Parathyroid adenoma (tissue), 2 donors: ENCODE results near the gene PCDHB16.
"Not testable (repeated sequence)": the region's sequence is repeated elsewhere in the genome, so short reads cannot be mapped to it uniquely, and the experiment has no call there.

Experiments used
- H2AFZ ChIP-seq: fragments of 300-600 bp; sonication (generic); one replicate; pipeline ENCODE4 v1.7.0; 2017; ENCODE audit warnings: antibody characterized with exemption, mild to moderate bottlenecking
- H3K27ac ChIP-seq: fragments of 300-600 bp; sonication (generic); one replicate; pipeline ENCODE4 v1.7.0; 2017
- H3K27me3 ChIP-seq: fragments of 300-600 bp; sonication (generic); one replicate; pipeline ENCODE4 v1.7.0; 2017; ENCODE audit warnings: low read length; ENCODE audit not compliant: control insufficient read depth, insufficient read depth
- H3K36me3 ChIP-seq: fragments of 300-600 bp; sonication (generic); one replicate; pipeline ENCODE4 v1.7.0; 2017; ENCODE audit warnings: low read length; ENCODE audit not compliant: control insufficient read depth, insufficient read depth
- H3K4me1 ChIP-seq: fragments of 300-600 bp; sonication (generic); one replicate; pipeline ENCODE4 v1.7.0; 2017; ENCODE audit warnings: control low read depth
- H3K4me2 ChIP-seq: fragments of 300-600 bp; sonication (generic); one replicate; pipeline ENCODE4 v1.7.0; 2017; ENCODE audit warnings: low read length
- H3K4me3 ChIP-seq: fragments of 300-600 bp; sonication (generic); one replicate; pipeline ENCODE4 v1.7.0; 2017; ENCODE audit warnings: low read depth, low read length
- H3K79me2 ChIP-seq: fragments of 300-600 bp; sonication (generic); one replicate; pipeline ENCODE4 v1.7.0; 2017; ENCODE audit warnings: control low read depth
- H3K9ac ChIP-seq: fragments of 300-600 bp; sonication (generic); one replicate; pipeline ENCODE4 v1.7.0; 2017; ENCODE audit warnings: mild to moderate bottlenecking
- H3K9me3 ChIP-seq: fragments of 300-600 bp; sonication (generic); one replicate; pipeline ENCODE4 v1.7.0; 2017; ENCODE audit warnings: low read length; ENCODE audit not compliant: control insufficient read depth
- TF ChIP-seq, protein P1 (sequence below): fragments of 300-600 bp; sonication (generic); IDR thresholded peaks from one replicate; pipeline ENCODE4 v1.7.0; 2017; ENCODE audit warnings: antibody characterized with exemption, mild to moderate bottlenecking
- donor health status: primary hyperparathyroidism.

PCDHB16 gene

DNA sequence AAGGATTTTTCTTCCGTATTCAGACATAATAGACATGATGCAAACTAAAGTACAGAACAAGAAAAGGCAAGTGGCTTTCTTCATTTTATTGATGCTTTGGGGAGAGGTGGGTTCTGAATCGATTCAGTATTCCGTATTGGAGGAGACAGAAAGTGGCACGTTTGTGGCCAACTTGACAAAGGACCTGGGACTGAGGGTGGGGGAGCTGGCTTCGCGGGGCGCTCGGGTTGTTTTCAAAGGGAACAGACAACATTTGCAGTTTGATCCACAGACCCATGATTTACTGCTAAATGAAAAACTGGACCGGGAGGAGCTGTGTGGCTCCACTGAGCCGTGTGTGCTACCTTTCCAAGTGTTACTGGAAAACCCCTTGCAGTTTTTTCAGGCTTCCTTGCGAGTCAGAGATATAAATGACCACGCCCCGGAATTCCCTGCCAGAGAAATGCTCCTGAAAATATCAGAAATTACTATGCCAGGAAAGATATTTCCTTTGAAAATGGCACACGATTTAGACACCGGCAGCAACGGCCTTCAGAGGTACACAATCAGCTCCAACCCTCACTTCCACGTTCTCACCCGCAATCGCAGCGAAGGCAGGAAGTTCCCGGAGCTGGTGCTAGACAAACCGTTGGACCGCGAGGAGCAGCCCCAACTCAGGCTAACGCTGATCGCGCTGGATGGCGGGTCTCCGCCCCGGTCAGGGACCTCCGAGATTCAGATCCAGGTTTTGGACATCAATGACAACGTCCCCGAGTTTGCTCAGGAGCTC, 31.8 kb upstream of the PCDHB16 start:
- Histone ChIP-seq H3K4me1 (no peaks in the 10 kb centered on the region), H3K4me3 (no peak overlapping the region), H3K27ac (no peak overlapping the region), H3K79me2 (no peaks in the 10 kb centered on the region), H3K9me3 (no peaks in the 10 kb centered on the region), H3K36me3 (peaks cover 3% of the 10 kb centered on the region), H3K9ac (no peak overlapping the region), H3K4me2 (no peak overlapping the region), H2AFZ (no peak overlapping the region), H3K27me3 (peaks cover 14% of the 10 kb centered on the region)
- TF ChIP-seq, protein P1, sequence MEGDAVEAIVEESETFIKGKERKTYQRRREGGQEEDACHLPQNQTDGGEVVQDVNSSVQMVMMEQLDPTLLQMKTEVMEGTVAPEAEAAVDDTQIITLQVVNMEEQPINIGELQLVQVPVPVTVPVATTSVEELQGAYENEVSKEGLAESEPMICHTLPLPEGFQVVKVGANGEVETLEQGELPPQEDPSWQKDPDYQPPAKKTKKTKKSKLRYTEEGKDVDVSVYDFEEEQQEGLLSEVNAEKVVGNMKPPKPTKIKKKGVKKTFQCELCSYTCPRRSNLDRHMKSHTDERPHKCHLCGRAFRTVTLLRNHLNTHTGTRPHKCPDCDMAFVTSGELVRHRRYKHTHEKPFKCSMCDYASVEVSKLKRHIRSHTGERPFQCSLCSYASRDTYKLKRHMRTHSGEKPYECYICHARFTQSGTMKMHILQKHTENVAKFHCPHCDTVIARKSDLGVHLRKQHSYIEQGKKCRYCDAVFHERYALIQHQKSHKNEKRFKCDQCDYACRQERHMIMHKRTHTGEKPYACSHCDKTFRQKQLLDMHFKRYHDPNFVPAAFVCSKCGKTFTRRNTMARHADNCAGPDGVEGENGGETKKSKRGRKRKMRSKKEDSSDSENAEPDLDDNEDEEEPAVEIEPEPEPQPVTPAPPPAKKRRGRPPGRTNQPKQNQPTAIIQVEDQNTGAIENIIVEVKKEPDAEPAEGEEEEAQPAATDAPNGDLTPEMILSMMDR: no peak

DNA sequence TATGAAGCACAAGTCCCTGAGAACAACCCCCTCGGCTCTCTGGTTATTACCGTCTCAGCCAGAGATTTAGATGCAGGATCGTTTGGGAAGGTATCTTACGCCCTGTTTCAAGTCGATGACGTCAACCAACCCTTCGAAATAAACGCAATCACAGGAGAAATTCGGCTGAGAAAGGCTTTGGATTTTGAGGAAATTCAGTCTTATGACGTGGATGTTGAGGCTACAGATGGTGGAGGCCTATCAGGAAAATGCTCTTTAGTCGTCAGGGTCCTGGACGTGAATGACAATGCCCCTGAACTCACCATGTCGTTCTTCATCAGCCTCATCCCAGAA, 31.2 kb upstream of the PCDHB16 start:
- Histone ChIP-seq H3K27me3 (peaks cover 14% of the 10 kb centered on the region), H3K9me3 (no peaks in the 10 kb centered on the region), H3K27ac (no peak overlapping the region), H3K4me2 (no peak overlapping the region), H3K4me3 (no peak overlapping the region), H3K9ac (no peak overlapping the region), H3K4me1 (no peaks in the 10 kb centered on the region), H3K79me2 (no peaks in the 10 kb centered on the region), H2AFZ (no peak overlapping the region), H3K36me3 (peaks cover 3% of the 10 kb centered on the region)
- TF ChIP-seq, protein P1: no peak

DNA sequence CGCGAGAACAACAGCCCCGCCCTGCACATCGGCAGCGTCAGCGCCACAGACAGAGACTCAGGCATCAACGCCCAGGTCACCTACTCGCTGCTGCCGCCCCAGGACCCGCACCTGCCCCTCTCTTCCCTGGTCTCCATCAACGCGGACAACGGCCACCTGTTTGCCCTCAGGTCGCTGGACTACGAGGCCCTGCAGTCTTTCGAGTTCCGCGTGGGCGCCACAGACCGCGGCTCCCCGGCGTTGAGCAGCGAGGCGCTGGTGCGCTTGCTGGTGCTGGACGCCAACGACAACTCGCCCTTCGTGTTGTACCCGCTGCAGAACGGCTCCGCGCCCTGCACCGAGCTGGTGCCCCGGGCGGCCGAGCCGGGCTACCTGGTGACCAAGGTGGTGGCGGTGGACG, 30.6 kb upstream of the PCDHB16 start:
- H3K4me2 ChIP-seq, H3K27ac ChIP-seq, H3K4me3 ChIP-seq: not testable (repeated sequence)

DNA sequence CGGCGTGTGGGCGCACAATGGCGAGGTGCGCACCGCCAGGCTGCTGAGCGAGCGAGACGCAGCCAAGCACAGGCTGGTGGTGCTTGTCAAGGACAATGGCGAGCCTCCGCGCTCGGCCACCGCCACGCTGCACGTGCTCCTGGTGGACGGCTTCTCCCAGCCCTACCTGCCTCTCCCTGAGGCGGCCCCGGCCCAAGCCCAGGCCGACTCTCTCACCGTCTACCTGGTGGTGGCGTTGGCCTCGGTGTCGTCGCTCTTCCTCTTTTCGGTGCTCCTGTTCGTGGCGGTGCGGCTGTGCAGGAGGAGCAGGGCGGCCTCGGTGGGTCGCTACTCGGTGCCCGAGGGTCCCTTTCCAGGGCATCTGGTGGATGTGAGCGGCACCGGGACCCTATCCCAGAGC, 30.1 kb upstream of the PCDHB16 start:
- H3K27me3 ChIP-seq: peaks cover 14% of the 10 kb centered on the region
- H2AFZ ChIP-seq, H3K9me3 ChIP-seq, H3K9ac ChIP-seq, H3K79me2 ChIP-seq, H3K4me1 ChIP-seq, H3K4me3 ChIP-seq, H3K27ac ChIP-seq, H3K36me3 ChIP-seq, H3K4me2 ChIP-seq: not testable (repeated sequence)

More for the DNA sequence above, 30.6 kb upstream of the PCDHB16 start:
- not testable (repeated sequence) for H3K9ac ChIP-seq, H2AFZ ChIP-seq, H3K4me1 ChIP-seq, H3K79me2 ChIP-seq, H3K36me3 ChIP-seq, H3K9me3 ChIP-seq
- H3K27me3 ChIP-seq: peaks cover 14% of the 10 kb centered on the region

DNA sequence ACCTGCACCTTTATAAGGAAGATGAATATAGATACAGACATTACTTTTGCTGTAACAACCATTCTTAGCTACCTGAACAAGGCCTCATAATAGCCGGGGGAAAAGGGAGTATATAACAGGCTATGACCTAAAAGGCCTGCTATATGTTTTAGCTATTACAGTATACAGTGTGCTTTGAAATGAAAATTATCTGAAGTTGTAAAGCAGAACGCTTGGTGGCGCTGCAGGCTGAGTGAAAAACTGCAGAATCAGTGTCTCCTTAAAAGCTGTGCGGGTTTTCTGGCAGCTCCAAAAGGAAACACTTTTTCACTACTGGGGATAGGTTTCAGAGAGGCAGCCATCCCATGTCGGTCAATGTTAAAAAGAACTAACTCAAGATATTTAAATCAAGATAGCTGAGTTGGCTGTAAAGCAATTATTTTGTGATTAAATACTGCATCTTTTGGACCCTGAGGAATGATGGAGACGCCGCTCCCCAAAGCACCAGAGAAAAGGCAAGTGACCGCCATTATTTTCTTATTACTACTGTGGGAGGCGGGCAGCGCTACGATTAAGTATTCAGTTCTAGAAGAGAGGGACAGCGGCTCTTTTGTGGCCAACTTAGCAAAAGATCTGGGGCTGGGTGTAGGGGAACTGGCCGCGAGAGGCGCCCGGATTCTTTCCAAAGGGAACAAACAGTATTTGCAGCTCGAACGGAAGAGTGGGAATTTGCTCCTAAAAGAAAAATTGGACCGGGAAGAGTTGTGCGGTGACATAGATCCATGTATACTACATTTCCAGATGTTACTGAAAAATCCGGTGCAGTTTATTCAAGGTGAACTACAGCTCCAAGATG, 26.4 kb upstream of the PCDHB16 start:
- Histone ChIP-seq H3K4me1 (no peaks in the 10 kb centered on the region), H3K4me3 (no peak overlapping the region), H3K79me2 (no peaks in the 10 kb centered on the region), H3K27ac (no peak overlapping the region), H3K4me2 (no peak overlapping the region), H3K27me3 (peaks cover 5% of the 10 kb centered on the region), H3K9me3 (no peaks in the 10 kb centered on the region), H3K36me3 (no peaks in the 10 kb centered on the region), H2AFZ (no peak overlapping the region), H3K9ac (no peak overlapping the region)
- TF ChIP-seq, protein P1: no peak

DNA sequence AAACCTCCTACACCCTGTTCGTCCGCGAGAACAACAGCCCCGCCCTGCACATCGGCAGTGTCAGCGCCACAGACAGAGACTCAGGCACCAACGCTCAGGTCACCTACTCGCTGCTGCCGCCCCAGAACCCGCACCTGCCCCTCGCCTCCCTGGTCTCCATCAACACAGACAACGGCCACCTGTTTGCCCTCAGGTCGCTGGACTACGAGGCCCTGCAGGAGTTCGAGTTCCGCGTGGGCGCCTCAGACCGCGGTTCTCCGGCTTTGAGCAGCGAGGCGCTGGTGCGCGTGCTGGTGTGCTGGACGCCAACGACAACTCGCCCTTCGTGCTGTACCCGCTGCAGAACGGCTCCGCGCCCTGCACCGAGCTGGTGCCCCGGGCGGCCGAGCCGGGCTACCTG, 24.8 kb upstream of the PCDHB16 start:
- H3K27ac ChIP-seq, H3K9me3 ChIP-seq: not testable (repeated sequence)

DNA sequence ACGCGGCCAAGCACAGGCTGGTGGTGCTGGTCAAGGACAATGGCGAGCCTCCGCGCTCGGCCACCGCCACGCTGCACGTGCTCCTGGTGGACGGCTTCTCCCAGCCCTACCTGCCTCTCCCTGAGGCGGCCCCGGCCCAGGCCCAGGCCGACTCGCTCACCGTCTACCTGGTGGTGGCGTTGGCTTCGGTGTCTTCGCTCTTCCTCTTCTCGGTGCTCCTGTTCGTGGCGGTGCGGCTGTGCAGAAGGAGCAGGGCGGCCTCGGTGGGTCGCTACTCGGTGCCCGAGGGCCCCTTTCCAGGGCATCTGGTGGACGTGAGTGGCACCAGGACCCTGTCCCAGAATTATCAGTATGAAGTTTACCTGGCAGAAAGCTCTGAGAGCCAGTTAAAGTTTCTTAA, 24.3 kb upstream of the PCDHB16 start:
- not testable (repeated sequence) for H3K4me2 ChIP-seq, H3K27ac ChIP-seq, H3K36me3 ChIP-seq, H3K9me3 ChIP-seq, H3K4me1 ChIP-seq, H3K4me3 ChIP-seq, H2AFZ ChIP-seq, H3K27me3 ChIP-seq, H3K79me2 ChIP-seq, H3K9ac ChIP-seq

More for the DNA sequence above, 24.8 kb upstream of the PCDHB16 start:
- not testable (repeated sequence) for H3K4me1 ChIP-seq, H3K27me3 ChIP-seq, H3K4me3 ChIP-seq, H3K4me2 ChIP-seq, H3K36me3 ChIP-seq, H2AFZ ChIP-seq, H3K9ac ChIP-seq, H3K79me2 ChIP-seq
